Gastrocnemius medialis (tissue), 4 donors: ENCODE results near the gene TANGO6.

Source experiments
- POLR2A ChIP-seq, 2 donors: fragments of 450-650 bp; IDR thresholded peaks; one replicate each; pipeline ENCODE4 v1.6.1; 2017; ENCODE audit warnings: antibody characterized with exemption in 2 of 2, mild to moderate bottlenecking in 2 of 2, moderate library complexity in 2 of 2
- TF ChIP-seq, protein P1 (sequence below), 5 experiments: fragments of 450-650 bp in 3 of 5; fragments of 200-600 bp in 2 of 5; sonication (generic) in 2 of 5; IDR thresholded peaks in 4 of 5; conservative IDR thresholded peaks in 1 of 5; 1 replicate in 4 of 5; 2 replicates in 1 of 5; pipeline ENCODE4 v1.5.1; 2016 to 2019; ENCODE audit warnings: antibody characterized with exemption in 5 of 5, mild to moderate bottlenecking in 3 of 5, moderate library complexity in 3 of 5

DNA sequence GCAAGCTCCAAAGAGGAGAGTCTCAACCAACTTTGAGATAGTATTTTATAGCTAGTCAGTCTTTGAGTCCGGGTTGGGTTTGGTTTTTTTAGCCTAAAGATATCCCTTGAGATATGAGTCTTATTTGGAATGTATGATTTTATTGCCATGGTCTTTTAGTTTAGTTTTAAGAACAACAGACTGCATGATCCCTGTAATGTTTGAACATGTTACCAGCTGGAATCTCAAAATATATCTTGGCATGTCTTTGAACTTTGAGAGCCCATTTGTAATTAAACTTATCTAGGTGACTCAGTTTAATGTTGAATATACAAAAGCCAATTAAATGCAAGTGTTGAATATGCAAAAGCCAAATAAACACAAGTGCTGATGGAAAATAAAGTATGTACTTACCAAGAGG is 100.6 kb downstream of the TANGO6 start:
- TF ChIP-seq, protein P1, sequence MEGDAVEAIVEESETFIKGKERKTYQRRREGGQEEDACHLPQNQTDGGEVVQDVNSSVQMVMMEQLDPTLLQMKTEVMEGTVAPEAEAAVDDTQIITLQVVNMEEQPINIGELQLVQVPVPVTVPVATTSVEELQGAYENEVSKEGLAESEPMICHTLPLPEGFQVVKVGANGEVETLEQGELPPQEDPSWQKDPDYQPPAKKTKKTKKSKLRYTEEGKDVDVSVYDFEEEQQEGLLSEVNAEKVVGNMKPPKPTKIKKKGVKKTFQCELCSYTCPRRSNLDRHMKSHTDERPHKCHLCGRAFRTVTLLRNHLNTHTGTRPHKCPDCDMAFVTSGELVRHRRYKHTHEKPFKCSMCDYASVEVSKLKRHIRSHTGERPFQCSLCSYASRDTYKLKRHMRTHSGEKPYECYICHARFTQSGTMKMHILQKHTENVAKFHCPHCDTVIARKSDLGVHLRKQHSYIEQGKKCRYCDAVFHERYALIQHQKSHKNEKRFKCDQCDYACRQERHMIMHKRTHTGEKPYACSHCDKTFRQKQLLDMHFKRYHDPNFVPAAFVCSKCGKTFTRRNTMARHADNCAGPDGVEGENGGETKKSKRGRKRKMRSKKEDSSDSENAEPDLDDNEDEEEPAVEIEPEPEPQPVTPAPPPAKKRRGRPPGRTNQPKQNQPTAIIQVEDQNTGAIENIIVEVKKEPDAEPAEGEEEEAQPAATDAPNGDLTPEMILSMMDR (IDR thresholded peaks at IDR 0.05 in 4 of 5, conservative IDR thresholded peaks at IDR 0.05 in 1 of 5), result no peak
- no peak for TF ChIP-seq POLR2A (IDR thresholded peaks at IDR 0.05)
